ENCODE results near the gene GPATCH4. TPM values are rescaled to one million over a fixed set of nuclear protein-coding genes. Genes with fewer than 3 reads are reported as not detected.

The GPATCH4 gene
- total and polyA plus RNA-seq, 2 of the 4 experiments (the other 2 are of a cell fraction), result 32.6 to 41.8 TPM

GRCh38 chr1:156549831-156550230 is 51.4 kb downstream of the GPATCH4 start:
- DNase-seq (no peak), ATAC-seq (ENCODE audit: low read depth) (no peak)
- H3K4me1 ChIP-seq (ENCODE audit: control insufficient read depth, insufficient read depth, low read length), result no peaks in the 10 kb centered on the region
- H3K9ac ChIP-seq (ENCODE audit: low read depth, low read length), result no peak overlapping the region
- no peak overlapping the region for H2AK9ac ChIP-seq (replicated peaks; ENCODE audit: low read depth, low read length, poor library complexity)
- no peak overlapping the region for H3K27ac ChIP-seq (ENCODE audit: insufficient read depth, low read length)
- no peaks in the 10 kb centered on the region for H3K27me3 ChIP-seq (ENCODE audit: control insufficient read depth, insufficient read depth, low read length)
- no peak overlapping the region for H2BK20ac ChIP-seq (ENCODE audit: low read depth, low read length)
- WGBS, 2 experiments (ENCODE audit: extremely low coverage in 2 of 2, insufficient read length in 1 of 2), result no CpG with 5 or more reads among the region's 1 CpG
- no peak overlapping the region for H2BK15ac ChIP-seq (ENCODE audit: low read depth, low read length)
- intact Hi-C loops (cut with micrococcal nuclease), result no loop called here
- H3K14ac ChIP-seq (replicated peaks; ENCODE audit: low read depth, low read length), result no peak overlapping the region
- H3K36me3 ChIP-seq (ENCODE audit: control insufficient read depth, insufficient read depth, low read length), result peaks cover 14% of the 10 kb centered on the region
- no peaks in the 10 kb centered on the region for H4K20me1 ChIP-seq (ENCODE audit: insufficient read depth, low read length)
- H3K79me1 ChIP-seq (ENCODE audit: low read depth in 1 of 2, low read length in 2 of 2), result peaks cover 0 to 22% of the 10 kb centered on the region in 2 experiments; a peak in 3 of 4 replicates
- no peak overlapping the region for H2AFZ ChIP-seq (replicated peaks; ENCODE audit: low read length, poor library complexity)
- no peak overlapping the region for H3K18ac ChIP-seq (ENCODE audit: low read depth, low read length)
- no peak overlapping the region for H2AK5ac ChIP-seq (ENCODE audit: low read depth, low read length)
- no peak overlapping the region for H3K4me2 ChIP-seq (ENCODE audit: low read depth, low read length)
- no peaks in the 10 kb centered on the region for H3K9me3 ChIP-seq (ENCODE audit: control insufficient read depth, insufficient read depth, low read length)
- peaks cover 13% of the 10 kb centered on the region for H3K9me1 ChIP-seq (ENCODE audit: insufficient read depth, low read length)
- CTCF ChIA-PET, result no interaction called here
- no peak overlapping the region for H4K8ac ChIP-seq (ENCODE audit: low read depth in 2 of 2, low read length in 2 of 2)
- no peak overlapping the region for H2BK5ac ChIP-seq (ENCODE audit: low read depth, low read length, poor library complexity, severe bottlenecking)
- dilution Hi-C loops (cut with HindIII; ENCODE audit: low sequenced_read_pairs, unreplicated experiment), result no loop called here
- H3K4me3 ChIP-seq (ENCODE audit: insufficient read depth, low read depth, low read length), result no peak overlapping the region
- no TSS peak for BruUV-seq (replicated peaks)
- no peak overlapping the region for H3K56ac ChIP-seq (ENCODE audit: extremely low read depth, insufficient read depth, low read length)
- no peak overlapping the region for H4K5ac ChIP-seq (ENCODE audit: low read depth, low read length)
- in situ Hi-C loops (cut with MboI; ENCODE audit: low sequenced_read_pairs), result no loop called here
- H3K4ac ChIP-seq (ENCODE audit: low read depth, low read length), result no peak overlapping the region
- TF ChIP-seq NFE2L2 (IDR thresholded peaks at IDR 0.05; ENCODE audit: low read depth, low read length) (no peak), RFX5 (IDR thresholded peaks at IDR 0.05; ENCODE audit: low read depth, low read length) (no peak), ELK1 (IDR thresholded peaks at IDR 0.05; ENCODE audit: borderline replicate concordance, low read depth, low read length) (no peak), MXI1 (IDR thresholded peaks at IDR 0.05; ENCODE audit: borderline replicate concordance, low read depth, low read length) (no peak), BHLHE40 (IDR thresholded peaks at IDR 0.05; ENCODE audit: low read depth, low read length) (no peak), MAFK (IDR thresholded peaks at IDR 0.05; ENCODE audit: low read depth, low read length) (no peak)
- POLR2A ChIA-PET (ENCODE audit: unreplicated experiment), result no interaction called here
- H2BK120ac ChIP-seq (ENCODE audit: low read depth, low read length), result no peak overlapping the region
- H3K23ac ChIP-seq (ENCODE audit: low read depth, low read length), result no peak overlapping the region
- no peak overlapping the region for H4K91ac ChIP-seq (ENCODE audit: insufficient read depth, low read depth, low read length)

Data from IMR-90 (cell line).